ENCODE measurements around the gene PRKAG2.

DNA sequence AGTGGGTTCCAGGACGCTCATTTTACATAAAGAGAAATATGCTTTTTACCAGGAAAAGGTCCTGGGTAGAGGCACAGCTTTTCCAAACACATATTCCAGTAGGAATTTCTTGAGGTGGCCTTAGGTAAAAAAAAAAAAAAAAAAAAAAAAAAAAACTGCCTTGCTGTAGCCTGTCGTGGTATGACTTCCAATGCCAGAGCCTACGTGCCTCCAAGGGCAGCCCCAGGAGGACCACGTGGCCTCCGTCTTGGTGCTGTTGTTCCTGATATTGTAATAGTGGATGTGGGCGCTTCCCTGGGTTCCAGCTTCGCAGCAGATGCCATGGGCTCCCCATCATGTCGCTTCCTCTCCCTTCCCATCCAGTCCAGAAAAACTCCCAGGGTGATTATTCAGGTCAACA lies 49.3 kb downstream of the PRKAG2 start:
- TF ChIP-seq, protein P1, sequence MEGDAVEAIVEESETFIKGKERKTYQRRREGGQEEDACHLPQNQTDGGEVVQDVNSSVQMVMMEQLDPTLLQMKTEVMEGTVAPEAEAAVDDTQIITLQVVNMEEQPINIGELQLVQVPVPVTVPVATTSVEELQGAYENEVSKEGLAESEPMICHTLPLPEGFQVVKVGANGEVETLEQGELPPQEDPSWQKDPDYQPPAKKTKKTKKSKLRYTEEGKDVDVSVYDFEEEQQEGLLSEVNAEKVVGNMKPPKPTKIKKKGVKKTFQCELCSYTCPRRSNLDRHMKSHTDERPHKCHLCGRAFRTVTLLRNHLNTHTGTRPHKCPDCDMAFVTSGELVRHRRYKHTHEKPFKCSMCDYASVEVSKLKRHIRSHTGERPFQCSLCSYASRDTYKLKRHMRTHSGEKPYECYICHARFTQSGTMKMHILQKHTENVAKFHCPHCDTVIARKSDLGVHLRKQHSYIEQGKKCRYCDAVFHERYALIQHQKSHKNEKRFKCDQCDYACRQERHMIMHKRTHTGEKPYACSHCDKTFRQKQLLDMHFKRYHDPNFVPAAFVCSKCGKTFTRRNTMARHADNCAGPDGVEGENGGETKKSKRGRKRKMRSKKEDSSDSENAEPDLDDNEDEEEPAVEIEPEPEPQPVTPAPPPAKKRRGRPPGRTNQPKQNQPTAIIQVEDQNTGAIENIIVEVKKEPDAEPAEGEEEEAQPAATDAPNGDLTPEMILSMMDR (IDR thresholded peaks at IDR 0.05; ENCODE audit: low read depth, low read length, missing input control): no peak
- TF ChIP-seq, protein P2, sequence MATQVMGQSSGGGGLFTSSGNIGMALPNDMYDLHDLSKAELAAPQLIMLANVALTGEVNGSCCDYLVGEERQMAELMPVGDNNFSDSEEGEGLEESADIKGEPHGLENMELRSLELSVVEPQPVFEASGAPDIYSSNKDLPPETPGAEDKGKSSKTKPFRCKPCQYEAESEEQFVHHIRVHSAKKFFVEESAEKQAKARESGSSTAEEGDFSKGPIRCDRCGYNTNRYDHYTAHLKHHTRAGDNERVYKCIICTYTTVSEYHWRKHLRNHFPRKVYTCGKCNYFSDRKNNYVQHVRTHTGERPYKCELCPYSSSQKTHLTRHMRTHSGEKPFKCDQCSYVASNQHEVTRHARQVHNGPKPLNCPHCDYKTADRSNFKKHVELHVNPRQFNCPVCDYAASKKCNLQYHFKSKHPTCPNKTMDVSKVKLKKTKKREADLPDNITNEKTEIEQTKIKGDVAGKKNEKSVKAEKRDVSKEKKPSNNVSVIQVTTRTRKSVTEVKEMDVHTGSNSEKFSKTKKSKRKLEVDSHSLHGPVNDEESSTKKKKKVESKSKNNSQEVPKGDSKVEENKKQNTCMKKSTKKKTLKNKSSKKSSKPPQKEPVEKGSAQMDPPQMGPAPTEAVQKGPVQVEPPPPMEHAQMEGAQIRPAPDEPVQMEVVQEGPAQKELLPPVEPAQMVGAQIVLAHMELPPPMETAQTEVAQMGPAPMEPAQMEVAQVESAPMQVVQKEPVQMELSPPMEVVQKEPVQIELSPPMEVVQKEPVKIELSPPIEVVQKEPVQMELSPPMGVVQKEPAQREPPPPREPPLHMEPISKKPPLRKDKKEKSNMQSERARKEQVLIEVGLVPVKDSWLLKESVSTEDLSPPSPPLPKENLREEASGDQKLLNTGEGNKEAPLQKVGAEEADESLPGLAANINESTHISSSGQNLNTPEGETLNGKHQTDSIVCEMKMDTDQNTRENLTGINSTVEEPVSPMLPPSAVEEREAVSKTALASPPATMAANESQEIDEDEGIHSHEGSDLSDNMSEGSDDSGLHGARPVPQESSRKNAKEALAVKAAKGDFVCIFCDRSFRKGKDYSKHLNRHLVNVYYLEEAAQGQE (IDR thresholded peaks at IDR 0.05): no peak
- TF ChIP-seq YY1 (IDR thresholded peaks at IDR 0.05) (no peak), TAF1 (conservative IDR thresholded peaks at IDR 0.05) (no peak), RXRA (IDR thresholded peaks at IDR 0.05) (no peak), SP1 (IDR thresholded peaks at IDR 0.05) (no peak), EGR1 (IDR thresholded peaks at IDR 0.05; ENCODE audit: low read depth in 2 of 2) (no peak), FOXA1 (IDR thresholded peaks at IDR 0.05) (no peak)
- TF ChIP-seq, protein P3, sequence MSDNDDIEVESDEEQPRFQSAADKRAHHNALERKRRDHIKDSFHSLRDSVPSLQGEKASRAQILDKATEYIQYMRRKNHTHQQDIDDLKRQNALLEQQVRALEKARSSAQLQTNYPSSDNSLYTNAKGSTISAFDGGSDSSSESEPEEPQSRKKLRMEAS (IDR thresholded peaks at IDR 0.05): no peak
